ENCODE measurements around the gene SHROOM2.

GRCh38 chrX:9911487-9911886 is 125.3 kb downstream of the SHROOM2 start:
- TF ChIP-seq CTCF (IDR thresholded peaks at IDR 0.05; ENCODE audit: low read length) (no peak), EZH2 (optimal IDR thresholded peaks at IDR 0.05; ENCODE audit: low read depth, low read length) (no peak)
